ENCODE measurements around the gene SCFD2.
"Not testable (repeated sequence)": the region's sequence is repeated elsewhere in the genome, so short reads cannot be mapped to it uniquely, and the experiment has no call there.

Gene SCFD2

DNA sequence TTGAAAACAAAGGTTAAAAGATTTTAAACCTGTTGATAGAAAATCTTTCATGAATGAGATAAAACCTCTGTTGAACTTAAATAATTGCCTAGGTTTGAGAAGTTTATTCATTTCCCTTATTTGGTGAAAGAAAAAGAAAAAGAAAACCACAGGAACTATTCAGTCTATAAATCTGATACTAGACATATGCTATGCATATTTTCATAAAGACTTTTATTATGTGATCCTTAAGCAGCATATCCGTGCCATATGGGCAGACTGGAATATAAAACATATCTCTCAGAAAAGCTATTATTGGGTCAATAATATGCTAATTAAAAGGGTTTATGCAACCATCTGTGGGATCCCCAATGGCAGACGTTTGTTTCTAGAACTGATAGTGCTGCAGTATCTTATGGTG, 325.0 kb downstream of the SCFD2 start:
- no peak for DNase-seq

GRCh38 chr4:53040459-53040815, 325.4 kb downstream of the SCFD2 start:
- no peak for DNase-seq

GRCh38 chr4:53039741-53040458, 326.0 kb downstream of the SCFD2 start:
- DNase-seq = no peak

DNA sequence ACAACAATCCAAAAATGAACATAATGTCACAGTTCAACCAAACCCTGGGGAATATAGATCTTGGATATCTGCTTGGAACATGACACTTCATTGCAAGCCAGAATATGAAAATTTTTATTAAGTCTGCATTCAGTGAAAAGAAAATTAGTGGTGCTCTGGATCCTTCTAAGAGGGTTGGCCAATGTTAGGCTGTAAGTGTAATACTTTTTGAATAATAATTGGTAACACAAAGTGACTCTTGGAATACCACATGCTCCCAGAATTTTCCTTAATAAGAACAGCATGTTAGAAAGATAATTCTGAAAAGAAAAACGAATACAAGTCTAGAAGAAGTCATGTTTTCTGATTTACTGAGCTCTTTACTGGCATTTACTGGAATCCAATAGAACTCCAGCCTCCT, 328.0 kb downstream of the SCFD2 start:
- no peak for DNase-seq

GRCh38 chr4:53032908-53033307, 333.0 kb downstream of the SCFD2 start:
- not testable (repeated sequence) for DNase-seq

DNA sequence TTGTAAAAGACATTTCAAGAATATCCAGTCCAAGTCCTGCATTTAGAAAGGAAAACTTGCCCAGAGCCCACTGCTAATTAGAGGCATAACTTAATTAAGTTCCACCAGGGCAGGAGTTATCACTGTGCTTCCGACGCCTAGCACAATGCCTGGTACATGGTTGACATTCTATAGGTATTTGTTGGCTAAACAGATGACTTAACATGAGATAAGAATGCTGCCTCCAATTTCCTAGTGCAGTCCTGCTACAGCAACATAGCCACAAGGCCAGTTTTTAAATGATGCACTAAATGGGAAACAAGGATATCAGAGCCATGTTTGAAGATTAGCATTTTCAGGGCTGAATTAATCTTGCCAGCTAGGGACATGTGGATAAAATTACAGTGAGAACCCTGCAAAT, 339.6 kb downstream of the SCFD2 start:
- DNase-seq = no peak

DNA sequence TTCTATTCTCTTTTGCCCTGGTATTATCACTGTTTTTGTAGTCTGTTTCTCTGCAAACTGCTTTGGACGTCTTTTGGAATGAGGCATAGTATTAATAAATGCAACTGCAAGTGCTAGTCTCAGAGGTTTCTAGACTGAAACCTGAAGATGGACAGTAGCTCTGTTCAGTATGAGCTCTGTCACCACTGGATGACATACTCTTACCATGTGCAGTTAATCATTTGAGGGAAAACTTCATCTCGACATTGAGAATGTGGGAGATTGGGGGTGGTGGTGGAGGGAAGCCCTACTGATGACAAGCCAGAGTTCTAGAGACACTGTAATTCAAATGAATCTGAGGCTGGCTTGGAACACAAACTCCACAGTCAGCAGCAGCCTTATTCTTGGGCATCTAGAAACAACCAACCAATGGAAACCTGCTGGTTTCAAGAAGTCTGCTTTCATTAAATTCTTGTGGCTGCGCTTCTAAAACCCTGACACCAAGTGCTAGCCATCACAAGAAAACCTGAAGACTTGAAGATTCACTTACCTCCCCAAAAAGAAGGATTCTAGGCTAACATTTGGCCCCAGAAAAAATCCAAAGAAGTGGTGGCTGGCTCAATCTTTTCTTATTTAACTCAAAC, 342.1 kb downstream of the SCFD2 start:
- DNase-seq = no peak

GRCh38 chr4:53022513-53023100, 343.3 kb downstream of the SCFD2 start:
- DNase-seq = no peak

DNA sequence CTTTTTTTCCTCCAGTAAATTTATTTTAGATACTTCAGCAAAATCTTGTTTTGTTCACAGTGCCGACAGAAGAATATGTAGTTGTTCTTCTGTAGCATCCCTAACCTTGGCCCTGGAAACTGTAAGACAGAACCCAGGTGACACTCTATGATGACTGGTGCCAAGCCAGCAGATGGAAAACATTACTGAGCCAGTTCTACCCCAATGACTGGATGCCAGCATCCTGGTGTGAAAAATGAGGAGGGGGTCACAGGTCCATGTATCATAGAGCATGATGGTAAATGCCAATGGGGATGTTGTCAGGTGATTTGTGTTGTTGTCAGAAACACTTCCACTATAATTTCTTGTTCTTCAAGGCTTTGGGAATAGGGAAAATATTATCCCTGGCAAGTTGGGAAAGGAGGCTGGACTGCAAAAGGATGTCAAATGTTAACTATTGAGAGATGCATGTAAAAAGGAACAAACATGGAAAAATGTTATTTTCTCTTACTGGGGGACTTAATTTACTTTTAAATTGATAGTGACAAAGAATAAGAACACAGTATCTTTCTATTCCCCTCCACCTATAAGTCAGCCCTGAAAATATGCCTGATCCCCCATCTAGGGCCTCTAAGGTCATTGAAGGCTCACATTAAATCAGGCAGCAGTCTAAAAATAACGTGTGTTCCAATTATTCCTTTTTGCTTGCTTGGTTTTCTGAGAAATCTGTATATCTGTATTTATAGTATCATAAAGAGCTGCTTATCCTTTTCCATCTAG, 343.9 kb downstream of the SCFD2 start:
- no peak for DNase-seq

DNA sequence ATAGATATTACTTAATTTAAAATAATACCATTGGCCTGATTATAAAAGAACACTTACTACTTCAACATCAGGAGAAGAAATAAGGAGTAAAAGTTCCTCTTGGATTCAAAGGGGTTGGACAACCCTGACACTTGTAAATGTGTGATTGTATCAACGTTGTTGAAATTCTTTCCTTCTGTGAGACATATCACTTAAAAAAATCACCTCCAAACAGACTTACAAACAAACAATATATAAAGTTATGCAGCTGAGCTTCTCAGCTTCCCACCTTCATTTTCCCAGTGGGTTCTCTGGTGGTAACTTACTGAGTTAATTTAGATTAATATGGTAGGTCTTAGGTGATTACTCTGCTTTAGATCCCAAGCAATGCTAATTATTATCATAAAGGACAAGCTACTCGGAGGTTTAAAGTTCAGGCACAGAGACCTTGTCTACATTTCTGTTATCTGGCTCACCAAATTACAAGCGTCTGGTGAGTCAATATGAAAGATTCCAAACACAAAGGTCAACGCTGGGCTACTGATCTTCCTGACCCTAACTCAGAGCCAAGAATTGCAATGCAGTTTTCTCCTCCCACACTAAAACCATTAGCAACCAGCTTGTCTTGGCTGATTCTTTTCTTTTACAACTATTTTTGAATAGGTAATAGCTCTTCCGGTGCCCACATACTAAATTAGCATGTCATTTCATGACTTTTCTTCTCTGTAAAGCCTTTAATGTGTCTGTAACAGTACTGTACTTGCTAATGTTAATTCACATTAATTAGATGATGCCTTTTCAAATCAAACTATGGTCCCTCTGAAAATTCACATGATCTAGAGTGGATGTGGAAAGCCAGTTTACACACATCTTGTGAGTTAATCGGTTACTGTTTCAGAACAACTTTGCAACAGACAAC, 346.1 kb downstream of the SCFD2 start:
- DNase-seq = no peak

- no peak for DNase-seq
These were observed 347.4 kb downstream of the SCFD2 start for GRCh38 chr4:53018471-53018870.

- DNase-seq = no peak
These were observed 349.6 kb downstream of the SCFD2 start for GRCh38 chr4:53016099-53016820.

- peak; percentile 31 for DNase-seq
These were observed 350.2 kb downstream of the SCFD2 start for GRCh38 chr4:53015681-53016080.

- no peak for DNase-seq
These were observed 351.0 kb downstream of the SCFD2 start for GRCh38 chr4:53014881-53015280.

DNA sequence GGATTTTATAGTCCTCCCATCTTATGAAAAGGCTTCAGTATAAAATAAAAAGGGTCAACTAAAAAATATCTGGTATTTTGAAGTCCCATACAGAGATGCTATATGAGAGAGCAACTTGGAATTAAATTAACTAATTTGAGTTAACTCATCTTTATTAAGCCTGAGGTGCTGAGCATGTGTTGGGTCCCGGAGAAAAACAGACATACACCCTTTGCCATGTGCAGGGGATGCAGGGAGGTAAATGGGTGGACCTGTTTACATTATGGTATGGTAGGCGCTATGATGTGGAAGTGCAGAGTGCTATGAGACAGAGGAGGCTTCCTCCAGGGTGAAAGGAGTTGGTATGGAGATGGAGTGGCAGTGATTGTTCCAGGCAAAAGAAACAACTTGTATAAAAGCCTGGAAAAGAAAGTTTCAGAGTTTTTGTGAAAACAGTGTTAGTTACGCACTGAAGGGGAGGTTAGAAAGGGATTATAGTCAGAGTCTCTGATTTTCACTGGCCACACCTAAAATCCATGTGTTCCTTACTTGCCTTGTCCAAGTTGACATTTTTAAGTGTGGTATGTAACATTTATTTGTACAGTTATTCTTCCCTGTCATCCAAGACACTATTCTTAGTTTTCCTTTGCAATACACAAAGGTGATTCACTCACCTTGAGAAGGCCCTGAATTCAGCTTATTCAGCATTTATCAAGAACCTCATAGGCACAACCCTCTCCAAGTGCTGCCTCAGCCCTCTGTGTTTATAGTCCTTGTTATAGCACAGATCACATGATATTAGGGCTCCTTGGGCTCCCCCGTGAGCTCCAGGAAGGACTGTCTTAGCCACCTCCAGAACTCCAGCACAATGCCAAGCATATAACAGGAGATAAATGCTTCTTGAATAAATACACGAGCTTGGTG, 351.7 kb downstream of the SCFD2 start:
- DNase-seq = no peak

- DNase-seq = no peak
These were observed 353.1 kb downstream of the SCFD2 start for GRCh38 chr4:53012738-53013137.

- DNase-seq = no peak
These were observed 354.5 kb downstream of the SCFD2 start for GRCh38 chr4:53011259-53011905.

- no peak for DNase-seq
These were observed 355.5 kb downstream of the SCFD2 start for GRCh38 chr4:53010318-53010717.

- no peak for DNase-seq
These were observed 356.0 kb downstream of the SCFD2 start for GRCh38 chr4:53009824-53010223.

- no peak for DNase-seq
These were observed 358.8 kb downstream of the SCFD2 start for GRCh38 chr4:53007024-53007423.
